ENCODE data around the gene LDLRAD4.

The LDLRAD4 gene

GRCh38 chr18:13376841-13377351 lies 158.3 kb downstream of the LDLRAD4 start:
- no peak for DNase-seq

DNA sequence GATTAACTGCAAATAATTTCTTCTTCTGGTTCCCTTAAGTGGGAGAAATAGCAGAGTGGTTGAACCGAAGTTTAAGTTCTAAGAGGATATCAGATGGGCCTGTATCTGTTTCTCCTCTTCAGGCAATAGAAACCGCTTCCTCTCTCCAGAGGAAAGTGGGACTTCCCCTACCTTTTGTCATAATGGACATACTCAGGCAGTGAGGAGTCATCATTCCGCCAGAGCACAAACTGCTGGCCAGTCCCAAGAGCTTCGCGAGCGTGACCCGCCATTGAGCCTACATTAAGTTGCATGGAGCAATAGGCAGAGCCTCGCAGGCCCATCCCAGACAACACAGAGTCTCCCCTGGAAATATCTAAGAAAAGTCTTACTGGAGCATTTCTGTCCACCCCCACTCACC lies 158.9 kb downstream of the LDLRAD4 start:
- DNase-seq, result peak; percentile 33

- no peak for DNase-seq
Observed at GRCh38 chr18:13378150-13378549, 159.6 kb downstream of the LDLRAD4 start.

DNA sequence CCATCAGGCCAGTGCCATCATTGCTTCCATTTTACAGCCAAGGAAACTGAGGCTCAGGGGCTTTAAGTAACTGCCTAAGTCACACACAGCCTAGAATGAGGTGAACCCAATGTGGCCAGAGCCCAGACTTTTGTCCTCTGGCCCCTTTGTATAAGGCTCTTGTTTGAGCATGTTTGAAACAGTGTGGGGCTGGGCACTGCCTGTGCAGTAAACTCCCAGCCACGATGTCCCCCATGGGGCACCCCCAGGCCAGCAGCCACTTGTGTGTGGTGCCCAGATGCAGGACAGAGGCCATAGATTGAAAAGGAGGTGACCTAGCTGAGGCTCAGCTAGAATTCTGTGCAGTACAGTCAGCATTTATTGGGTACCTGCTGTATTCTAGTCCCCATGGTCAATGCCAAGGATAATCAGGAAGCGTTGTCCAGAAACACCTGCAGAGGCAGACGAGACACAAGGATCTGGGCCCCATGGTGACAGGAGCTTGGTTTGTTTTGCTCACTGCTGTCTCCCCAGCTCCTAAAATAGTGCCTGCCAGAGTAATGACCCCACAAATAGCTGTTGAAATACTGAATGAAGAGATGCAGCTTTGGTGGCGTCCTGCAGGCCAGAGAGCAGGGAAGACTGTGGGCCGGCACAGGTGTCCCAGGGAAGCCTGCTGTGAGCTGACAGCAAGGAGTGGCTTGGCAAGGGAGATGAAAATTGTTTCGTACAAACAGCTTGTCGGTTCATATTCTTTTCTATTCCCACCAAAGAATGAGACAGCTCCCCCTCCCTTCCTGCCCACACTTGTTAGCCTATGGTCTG lies 160.7 kb downstream of the LDLRAD4 start:
- no peak for DNase-seq

DNA sequence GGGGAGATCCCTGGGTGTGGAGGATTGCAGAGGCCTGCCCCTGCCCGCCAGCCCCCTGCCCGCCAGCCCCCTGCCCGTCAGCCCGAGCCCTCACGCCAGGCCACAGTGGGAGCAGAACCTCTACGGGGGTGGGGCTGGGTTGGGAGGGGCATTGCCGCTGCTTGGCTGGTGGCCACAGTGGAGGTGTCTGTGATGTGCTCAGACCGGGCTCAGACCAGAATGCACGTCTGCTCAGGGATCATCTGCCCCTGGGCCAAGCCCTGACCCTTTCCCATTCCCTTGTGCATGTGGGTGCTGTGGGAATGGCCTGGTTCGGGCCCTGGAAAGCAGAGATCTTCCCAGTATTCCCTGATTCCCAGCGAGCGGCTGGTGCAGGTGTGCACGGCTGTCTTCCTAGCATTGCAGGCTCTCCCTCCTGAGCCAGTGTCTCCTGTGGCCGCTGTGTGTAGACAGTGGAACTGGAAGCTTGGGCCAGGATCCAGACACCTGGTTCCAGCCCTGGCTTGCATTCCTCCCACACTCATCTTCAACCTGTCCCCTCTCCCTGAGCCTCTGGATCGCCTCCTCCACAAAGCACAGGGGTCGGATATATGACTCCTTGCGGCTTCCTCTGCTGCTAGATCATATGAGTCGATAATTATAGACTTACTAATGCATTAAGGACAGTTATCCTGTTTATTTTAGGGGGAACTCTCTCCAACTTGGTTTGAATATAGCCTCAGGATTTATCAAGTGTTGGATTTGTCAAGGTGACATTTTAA lies 161.6 kb downstream of the LDLRAD4 start:
- no peak for DNase-seq

- DNase-seq, result no peak
Observed at GRCh38 chr18:13380691-13381070, 162.1 kb downstream of the LDLRAD4 start.

DNA sequence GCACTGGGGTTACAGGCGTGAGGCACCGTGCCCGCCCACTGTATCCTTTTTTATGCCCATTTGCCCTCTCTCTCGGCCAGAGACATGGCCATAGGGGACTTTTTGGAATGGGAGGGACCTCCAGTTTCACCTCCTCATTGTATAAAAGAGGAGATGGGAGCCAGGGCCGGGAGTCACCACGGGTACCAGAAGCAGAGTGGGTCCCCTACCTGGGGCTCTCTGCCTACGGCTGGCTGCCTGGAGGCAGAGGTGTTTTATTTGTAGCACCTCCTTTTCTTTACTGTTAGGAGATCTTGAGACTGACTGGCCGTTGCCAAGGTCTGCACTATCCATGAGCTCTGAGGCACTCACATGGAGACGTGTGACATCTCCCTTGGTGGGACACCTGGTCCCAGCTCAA lies 162.8 kb downstream of the LDLRAD4 start:
- no peak for DNase-seq

GRCh38 chr18:13381944-13382365 lies 163.4 kb downstream of the LDLRAD4 start:
- peak; percentile 62 for DNase-seq

DNA sequence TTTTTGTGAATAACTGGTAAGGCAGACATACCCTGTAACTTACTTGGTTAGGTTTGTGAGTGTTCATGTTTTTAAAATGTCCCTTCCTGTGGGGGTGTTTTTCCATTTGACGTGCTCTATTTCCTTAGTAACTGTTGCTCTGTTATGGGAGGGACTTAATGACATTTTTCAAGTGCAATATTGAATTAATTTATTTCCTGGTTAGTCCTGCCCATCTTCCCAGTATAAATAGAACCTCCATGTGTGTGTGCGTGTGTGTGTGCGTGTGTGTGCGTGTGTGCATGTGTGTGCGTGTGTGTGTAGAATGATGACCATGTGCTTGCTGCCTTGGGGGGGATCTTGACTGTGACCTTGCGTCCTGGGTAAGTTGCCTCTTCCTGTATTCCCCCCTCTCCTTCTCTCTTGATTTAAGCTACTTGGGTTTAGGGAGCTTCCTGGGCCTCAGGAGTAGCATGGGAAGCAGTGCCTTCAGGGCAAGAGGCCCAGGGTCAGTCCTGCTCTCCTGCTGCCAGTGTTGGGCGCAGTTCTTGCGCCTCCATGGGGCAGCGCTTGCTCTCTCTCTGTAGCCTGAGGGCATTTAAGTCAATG lies 163.9 kb downstream of the LDLRAD4 start:
- peak; percentile 75 for DNase-seq

GRCh38 chr18:13382954-13383827 lies 164.6 kb downstream of the LDLRAD4 start:
- no peak for DNase-seq

- DNase-seq, result no peak
Observed at GRCh38 chr18:13386891-13387801, 168.6 kb downstream of the LDLRAD4 start.

DNA sequence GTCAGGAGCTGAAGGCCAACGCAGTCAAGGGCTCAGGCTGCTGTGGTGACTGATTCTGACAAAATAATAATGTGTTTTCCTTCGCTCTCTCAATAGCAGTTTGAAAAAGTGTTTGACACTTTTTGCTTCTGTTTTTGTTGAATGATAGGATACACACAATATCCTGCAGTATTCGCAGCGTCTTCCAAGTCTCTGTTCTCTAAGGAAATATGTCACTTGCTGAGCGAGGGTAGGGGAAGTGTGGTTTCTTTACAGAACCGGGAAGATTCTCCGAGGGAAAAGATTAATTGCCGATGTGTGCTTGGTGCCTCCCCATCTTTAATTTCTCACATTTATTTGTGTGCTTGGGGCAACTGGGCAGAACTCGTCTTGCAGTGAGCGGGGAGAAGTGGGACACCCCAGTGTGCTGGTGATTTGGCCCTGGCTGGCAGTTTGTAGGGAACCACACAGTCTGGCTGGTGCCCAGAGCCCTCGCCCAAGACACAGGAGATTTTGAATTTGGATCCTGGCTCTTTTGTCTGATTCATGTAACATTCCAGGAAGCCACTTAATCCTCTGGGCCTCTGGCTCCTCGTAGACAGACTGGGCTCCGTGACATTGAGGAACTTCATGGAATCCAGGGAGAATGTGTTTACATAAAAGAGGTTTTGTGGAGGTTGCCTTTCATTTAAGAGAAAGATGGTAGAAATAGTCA lies 169.4 kb downstream of the LDLRAD4 start:
- no peak for DNase-seq

- no peak for DNase-seq
Observed at GRCh38 chr18:13388586-13389490, 170.3 kb downstream of the LDLRAD4 start.

DNA sequence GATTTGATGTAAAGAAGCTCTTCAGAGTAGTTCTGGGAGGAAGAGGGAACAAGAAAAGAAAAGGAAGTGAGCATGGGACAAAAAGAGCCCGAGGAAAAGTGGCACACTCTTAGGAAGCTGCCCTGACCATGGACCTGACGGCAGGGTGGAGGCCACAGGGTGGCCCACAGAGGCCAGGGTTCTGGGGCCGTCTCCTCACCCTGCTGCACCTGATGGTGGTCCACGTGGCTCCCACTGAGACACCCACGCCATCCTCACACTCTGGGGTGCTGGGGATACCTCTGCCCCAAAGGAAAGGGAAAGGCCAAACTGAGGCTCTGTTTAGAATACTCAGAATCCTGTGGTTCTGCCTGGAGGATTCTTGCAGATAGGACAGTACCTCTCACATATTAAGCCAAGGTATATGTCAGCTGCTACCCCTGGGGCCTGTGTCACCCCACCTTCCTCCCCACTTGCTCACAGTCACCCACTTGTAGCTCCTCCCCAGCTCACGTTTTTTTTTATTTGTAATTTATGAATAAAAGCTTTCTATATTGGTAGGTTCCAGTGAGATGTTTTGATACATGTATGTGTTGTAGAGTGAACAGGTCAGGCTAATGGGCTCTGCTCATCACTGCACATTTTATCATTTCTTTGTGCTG lies 171.1 kb downstream of the LDLRAD4 start:
- DNase-seq, result no peak

DNA sequence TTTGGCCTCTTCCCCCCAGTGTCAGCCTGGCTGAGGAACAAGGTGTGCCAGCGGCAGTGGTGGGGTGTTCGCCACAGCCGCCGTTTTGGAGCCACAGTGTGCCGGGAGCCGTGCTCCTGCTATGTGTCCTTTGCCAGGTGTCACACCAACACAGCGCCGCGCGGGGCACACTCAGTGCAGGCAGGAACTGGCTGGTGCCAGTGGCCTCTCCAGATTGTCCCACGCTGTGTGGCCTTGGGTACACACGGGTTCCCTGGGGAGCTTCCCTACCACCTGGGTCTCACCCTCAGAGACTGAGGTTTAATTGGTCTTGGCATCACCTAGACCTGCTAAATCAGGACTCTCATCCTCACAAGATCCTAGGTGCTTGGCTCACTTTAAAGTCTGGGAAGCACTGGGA lies 171.6 kb downstream of the LDLRAD4 start:
- no peak for DNase-seq

DNA sequence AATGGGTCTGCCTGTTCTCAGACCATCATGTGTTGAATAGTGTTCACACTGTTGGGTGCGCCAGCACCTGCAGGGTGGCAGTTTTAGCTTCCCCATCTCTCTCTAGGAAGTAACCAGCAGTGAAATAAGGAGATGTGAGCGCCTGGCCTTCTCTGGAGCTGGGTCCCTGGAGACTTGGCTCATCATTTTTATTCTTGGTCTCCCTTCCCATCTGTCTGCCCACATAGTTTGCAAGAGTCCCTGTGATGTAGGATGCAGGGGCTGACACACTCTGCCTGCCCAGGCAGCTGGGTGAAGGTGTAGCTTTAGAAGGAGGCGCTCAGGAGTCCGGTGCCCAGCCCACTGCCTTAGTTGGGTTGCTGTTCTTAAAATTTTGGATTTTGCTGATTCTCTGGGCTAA lies 172.2 kb downstream of the LDLRAD4 start:
- DNase-seq, result no peak

DNA sequence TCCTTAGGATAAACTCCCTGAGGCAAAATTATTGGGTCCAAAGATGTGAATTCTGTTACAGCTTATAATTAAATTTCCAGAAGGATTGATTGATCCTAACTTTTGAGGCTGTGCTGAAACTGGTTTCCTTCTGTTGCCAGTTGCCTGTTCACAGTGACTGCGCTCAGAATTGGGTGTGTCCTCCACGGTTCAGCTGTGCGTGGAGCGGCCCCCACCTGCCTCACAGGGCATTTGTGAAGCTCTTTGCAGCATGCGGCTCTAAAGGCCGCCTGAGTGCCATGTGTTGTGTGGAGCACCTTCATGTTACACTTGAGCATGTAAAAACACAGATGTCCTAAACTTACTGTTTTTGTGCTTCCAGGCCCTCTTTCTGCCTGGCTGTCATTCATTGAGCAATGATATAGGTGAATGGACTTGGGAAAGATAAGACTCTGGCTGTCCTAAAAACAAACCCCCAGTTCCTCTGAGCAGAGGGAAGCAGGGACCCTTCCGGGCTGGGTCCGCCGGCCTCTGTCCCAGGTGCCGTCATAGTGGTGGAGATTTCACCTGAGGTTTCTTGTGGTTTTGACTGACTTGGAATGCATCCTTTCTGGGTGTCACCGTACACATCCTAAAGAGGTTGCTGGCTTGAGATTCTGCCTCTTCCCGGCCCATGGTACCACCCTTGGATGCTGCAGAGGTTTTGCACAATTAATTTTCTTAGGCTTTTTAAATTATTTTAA lies 173.6 kb downstream of the LDLRAD4 start:
- no peak for DNase-seq

DNA sequence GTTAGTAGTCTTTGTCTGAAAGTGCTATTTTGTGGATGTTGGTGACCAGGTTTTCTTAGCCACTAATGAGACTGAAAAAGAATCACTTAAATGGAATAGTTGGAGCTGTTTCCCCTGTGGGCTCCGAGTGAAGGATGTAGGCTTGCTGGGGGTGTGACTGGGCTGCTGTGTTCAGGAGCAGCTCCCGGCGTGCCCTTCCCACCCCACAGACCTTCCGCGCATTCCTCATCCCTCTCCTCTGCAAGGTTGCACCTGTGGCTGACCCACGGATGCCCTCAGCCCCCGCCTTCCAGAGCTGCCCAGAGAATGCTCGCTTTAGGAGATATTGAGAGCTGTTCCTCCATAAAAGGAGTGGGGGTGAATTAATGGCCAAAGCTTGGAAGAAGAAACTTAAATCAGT lies 174.3 kb downstream of the LDLRAD4 start:
- no peak for DNase-seq

DNA sequence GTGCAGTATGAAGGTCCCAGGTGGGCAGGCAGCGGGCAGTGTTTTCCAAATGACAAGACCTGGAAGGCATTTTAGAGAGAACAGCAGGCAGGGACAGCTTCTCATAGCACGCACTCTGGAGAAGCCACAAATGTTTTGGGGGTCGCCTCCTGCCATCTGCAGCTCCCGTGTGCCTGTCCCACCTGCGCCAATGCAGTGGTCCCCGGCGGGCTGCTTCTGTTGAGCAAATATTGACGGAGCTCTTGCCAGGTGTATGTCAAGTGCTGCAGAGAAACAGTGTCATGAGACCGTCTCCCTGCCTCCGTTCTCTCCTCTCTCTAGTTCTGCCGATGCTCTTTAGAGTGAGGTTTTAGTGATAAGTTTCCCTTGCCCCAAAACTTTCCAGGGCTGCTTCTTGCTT lies 174.8 kb downstream of the LDLRAD4 start:
- no peak for DNase-seq

Measured in hematopoietic multipotent progenitor cell treated with erythropoietin and hydrocortisone succinate and interleukin-3 and kit ligand, for 4 days (in vitro differentiated cells).